ENCODE measurements around the gene ZNF214. TPM values are rescaled to one million over a fixed set of nuclear protein-coding genes. Genes with fewer than 3 reads are reported as not detected.

The ZNF214 gene
- total RNA-seq, 1 donor from 2014 or later, result 3.7 TPM

Other genes starting within 250 kb of the ZNF214 start
- 0.14 TPM for gene OR2AG2, start 248.4 kb downstream of the ZNF214 start, total RNA-seq
- gene OR2AG1, start 237.3 kb downstream of the ZNF214 start, total RNA-seq, result not detected
- not detected for gene OR6A2, start 220.7 kb downstream of the ZNF214 start, total RNA-seq
- gene OR10A5, start 174.7 kb downstream of the ZNF214 start, total RNA-seq, result not detected
- gene OR10A2, start 157.3 kb downstream of the ZNF214 start, total RNA-seq, result not detected
- not detected for gene OR10A4, start 143.7 kb downstream of the ZNF214 start, total RNA-seq
- not detected for gene OR2D2, start 127.8 kb downstream of the ZNF214 start, total RNA-seq
- not detected for gene OR2D3, start 99.3 kb downstream of the ZNF214 start, total RNA-seq
- 2.4 TPM for gene ZNF215, start 93.9 kb downstream of the ZNF214 start, total RNA-seq
- gene NLRP14, start 133 bp upstream of the ZNF214 start, total RNA-seq, result not detected
- gene RBMXL2, start 68.7 kb upstream of the ZNF214 start, total RNA-seq, result not detected
- gene SYT9, start 231.6 kb upstream of the ZNF214 start, total RNA-seq, result 0.14 TPM

Measured in upper lobe of right lung (tissue), 1 donor.